NCI-H2081 (cell line): ENCODE measurements around the gene MCF2L.
"Not testable (repeated sequence)": the region's sequence is repeated elsewhere in the genome, so short reads cannot be mapped to it uniquely, and the experiment has no call there.

Experiments
- DNase-seq, 2 experiments: peaks; one replicate each; lab custom pipeline; 2025; lab: John Stamatoyannopoulos, UW

The MCF2L gene

GRCh38 chr13:113094410-113094800 lies 125.4 kb downstream of the MCF2L start:
- DNase-seq, result no peak

GRCh38 chr13:113095146-113096051 lies 126.4 kb downstream of the MCF2L start:
- no peak for DNase-seq

DNA sequence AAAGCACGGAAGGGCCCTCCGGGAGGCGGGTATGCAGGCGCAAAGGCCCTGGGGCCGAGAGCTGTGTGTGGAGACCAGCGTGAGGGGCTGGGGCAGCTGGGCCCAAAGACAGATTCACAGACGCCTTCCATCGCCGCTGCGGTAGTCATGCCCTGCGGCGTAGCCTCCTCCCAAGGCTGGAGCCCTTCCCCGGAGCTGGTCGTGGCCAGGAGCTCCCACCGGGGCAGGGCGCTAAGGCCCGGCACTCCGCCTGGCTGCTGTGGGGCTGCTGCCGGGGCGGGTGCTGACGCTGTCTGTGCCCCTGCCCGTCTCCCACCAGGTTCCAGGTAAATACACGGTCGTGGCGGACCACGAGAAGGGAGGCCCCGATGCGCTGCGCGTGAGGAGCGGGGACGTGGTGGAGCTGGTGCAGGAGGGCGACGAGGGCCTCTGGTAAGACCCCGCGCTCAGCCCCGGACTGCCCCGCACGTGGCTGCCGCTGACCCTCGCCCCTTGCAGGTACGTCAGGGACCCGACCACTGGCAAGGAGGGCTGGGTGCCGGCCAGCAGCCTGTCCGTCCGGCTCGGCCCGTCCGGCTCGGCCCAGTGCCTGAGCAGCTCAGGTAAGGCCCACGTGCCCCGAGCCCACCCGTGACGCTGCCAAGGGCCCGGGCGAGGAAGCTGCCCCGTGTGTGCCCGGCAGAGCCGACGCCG lies 127.2 kb downstream of the MCF2L start:
- no peak for DNase-seq

DNA sequence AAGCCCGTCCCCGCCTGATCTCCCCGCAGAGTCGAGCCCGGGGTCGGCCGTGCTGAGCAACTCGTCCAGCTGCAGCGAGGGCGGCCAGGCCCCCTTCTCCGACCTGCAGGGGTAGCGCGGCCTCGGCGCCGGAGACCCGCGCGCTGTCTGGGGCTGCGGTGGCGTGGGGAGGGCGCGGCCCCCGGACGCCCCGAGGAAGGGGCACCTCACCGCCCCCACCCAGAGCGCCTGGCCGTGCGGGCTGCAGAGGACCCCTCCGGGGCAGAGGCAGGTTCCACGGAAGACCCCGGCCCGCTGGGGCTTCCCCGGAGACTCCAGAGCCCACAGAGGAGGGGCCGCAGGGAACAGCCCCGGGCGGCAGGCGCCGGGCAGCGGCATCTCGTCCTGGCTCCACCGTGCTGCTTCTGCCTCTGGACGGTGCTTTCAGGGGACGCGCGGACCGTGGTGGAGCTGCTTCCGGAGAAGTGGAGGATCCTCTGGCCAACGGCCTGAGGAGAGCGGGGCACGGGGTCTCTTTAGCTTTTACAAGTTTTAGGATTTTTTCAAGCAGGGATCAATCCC lies 127.8 kb downstream of the MCF2L start:
- DNase-seq, result no peak

DNA sequence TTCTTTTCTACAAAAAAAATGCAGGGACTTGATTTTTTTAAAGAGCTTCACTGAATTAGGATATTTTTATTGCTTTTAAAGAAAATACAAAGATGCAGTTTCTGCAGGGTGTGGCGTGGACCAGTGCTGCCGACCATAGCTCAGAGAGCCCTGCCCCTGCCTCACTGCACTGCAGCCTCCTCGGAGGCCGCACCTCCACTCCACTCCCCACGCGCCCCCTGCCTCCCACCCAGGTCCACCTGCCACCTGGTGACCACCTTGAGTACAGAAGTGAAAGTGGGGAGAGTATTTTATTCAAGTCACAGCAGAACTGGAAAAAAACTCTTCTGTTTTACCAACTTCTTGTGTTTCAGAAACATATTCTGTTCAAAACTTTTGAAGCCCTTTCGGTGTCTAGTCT lies 128.6 kb downstream of the MCF2L start:
- no peak for DNase-seq

DNA sequence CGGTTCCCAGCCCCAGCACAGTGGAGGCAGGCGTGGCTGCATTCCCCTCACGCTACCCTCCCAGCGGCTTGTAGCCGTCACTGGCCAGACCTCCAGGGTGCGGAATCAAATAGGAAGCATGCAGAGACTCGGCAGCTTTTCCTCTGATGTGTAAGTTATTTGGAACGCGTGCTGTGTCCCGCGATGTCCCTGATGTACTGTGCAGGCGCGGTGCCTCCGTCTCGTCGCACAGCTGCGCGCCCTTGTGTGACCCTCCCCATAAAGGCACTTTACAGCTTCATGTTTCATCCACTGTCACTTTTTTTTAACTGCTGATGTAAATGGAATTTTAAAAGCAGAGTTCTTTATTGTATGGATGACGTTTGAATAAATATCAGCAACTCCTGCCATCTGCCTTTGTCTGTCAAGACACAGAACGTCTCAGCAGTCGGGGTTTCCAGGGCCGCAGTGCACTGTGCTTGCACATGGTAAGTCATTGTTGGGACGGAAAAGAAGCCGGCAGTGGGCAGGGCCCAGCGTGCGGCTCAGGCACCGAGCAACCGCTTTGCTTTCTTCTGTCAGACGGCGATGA lies 129.2 kb downstream of the MCF2L start:
- no peak for DNase-seq

DNA sequence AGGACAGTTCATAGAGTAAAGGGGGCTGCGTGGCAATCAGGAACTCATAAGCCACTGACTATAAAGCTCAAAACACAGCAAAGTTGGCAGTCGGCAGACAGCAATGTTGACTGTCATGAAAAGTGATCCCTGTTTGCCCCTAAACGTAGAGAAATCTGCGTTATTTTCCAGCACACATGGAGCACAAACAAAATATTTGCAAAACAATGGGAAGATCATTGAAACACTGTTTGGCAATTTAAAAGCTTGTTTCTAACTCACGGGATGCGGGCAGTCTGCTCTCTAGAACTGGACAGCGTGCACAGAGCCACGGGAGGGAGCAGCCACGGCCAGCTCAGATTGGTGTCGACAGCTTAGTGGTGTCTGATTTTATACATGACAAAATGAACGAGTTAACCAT lies 130.1 kb downstream of the MCF2L start:
- no peak for DNase-seq

GRCh38 chr13:113102302-113102701 lies 133.3 kb downstream of the MCF2L start:
- DNase-seq, result not testable (repeated sequence)

- DNase-seq, result no peak
These were observed 133.7 kb downstream of the MCF2L start for GRCh38 chr13:113102727-113103126.

DNA sequence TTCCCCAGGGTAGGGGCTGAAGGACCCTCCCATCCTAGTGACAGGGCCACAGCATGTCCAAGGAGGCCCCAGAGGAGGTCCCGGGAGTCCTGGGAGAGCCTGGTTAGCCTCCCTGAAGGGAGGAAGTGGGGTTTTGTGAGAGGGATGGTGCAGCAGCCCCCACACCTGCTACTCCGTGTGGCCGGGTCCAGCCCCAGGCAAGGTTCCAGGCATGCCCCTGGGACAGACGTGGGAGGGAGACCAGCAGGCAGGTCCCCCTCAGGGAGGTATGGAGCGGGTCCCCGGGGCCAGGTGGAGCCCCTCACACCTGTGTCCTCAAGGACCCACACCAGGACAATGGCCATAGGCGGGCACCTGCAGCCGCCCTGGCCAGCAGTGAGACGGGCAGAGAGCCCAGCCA lies 134.6 kb downstream of the MCF2L start:
- no peak for DNase-seq

GRCh38 chr13:113105032-113105920 lies 136.3 kb downstream of the MCF2L start, which contains the start of gene F7:
Gene F7 (plus strand): TSS chr13:113105791. CDS start chr13:113105842, 51 bp downstream.
- DNase-seq, result no peak

- DNase-seq, result no peak
These were observed 137.0 kb downstream of the MCF2L start for GRCh38 chr13:113105921-113106452.

- no peak for DNase-seq
These were observed 137.8 kb downstream of the MCF2L start for GRCh38 chr13:113106711-113107351.

DNA sequence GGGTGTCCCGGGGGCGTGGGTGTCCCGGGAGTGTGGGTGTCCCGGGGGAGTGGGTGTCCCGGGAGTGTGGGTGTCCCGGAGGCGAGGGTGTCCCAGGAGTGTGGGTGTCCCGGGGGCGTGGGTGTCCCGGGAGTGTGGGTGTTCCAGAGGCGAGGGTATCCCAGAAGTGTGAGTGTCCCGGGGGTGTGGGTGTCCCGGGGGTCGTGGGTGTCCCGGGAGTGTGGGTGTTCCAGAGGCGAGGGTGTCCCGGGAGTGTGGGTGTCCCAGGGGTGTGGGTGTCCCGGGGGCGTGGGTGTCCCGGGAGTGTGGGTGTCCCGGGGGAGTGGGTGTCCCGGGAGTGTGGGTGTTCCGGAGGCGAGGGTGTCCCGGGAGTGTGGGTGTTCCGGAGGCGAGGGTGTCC lies 139.5 kb downstream of the MCF2L start:
- DNase-seq, result not testable (repeated sequence)

DNA sequence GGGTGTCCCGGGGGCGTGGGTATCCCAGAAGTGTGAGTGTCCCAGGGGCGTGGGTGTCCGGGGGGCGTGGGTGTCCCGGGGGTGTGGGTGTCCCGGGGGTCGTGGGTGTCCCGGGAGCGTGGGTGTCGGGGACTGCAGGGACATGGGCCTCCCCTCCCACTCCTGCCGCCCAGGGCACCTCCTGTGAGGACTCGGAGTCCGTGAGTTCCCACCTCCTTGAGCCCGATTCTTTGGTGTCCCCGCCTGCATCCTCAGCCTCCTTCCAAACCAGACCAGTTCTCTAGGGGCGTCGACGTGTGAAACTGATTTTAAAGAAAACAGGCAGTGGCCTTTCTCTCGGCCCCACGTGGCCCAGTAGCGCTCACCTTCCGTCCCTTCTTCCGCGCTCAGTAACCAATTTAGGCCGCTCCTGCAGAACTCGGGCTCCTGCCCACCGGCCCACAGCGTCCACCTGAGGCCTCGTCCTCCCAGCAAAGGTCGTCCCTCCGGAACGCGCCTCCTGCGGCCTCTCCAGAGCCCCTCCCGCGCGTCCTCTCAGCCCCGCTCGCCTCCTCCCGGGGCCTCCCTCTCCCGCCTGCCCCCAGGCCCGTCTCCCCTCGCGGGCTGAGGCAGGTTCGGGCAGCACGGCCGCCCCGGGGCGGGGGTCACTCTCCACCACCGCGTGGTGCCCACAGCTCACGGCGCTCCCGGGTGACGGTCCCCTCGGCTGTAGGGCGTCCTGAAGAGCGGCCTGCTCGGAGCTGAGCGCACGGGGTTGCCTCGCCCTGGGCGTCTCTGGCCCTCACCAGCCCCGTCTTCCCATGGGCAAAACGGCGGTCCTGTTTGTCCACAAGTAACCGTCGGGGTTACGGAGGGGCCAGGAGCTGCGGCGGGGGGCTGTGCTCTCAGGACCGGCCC lies 140.4 kb downstream of the MCF2L start:
- DNase-seq, result no peak

DNA sequence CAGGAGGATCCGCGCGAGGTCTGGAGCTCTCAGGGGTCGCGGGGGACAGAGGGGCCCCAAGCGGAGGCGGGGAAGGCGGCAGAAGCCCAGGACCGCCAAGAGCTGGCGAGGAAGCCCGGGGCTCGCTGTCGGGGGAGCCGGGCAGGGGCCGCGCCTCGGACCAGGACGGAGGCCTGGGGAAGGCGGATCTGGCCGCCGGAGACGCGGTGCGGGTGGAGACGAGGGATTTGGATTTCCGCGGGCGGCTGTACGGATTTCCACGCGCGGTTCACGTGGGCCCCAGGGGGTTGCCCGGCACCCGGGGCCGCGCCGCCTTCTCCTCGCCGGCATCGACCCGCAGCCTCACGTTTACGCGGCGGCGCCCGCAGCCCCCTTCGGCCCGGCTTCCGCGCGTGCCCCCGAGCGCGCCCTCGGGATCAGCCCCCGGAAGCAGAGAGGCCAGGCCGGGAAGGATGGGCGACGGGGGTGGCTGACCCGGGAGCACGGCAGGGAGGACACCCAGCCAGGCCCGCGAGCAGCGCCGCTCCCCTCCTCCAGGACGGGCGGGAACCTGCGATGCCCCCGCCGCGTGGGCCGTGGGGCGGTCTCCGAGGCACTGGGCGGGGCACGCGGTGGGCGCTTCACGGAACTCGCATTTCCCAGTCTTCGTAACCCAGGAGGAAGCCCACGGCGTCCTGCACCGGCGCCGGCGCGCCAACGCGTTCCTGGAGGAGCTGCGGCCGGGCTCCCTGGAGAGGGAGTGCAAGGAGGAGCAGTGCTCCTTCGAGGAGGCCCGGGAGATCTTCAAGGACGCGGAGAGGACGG lies 141.2 kb downstream of the MCF2L start:
- DNase-seq, result no peak

GRCh38 chr13:113110852-113111315 lies 141.9 kb downstream of the MCF2L start:
- no peak for DNase-seq

GRCh38 chr13:113111821-113112220 lies 142.8 kb downstream of the MCF2L start:
- not testable (repeated sequence) for DNase-seq

DNA sequence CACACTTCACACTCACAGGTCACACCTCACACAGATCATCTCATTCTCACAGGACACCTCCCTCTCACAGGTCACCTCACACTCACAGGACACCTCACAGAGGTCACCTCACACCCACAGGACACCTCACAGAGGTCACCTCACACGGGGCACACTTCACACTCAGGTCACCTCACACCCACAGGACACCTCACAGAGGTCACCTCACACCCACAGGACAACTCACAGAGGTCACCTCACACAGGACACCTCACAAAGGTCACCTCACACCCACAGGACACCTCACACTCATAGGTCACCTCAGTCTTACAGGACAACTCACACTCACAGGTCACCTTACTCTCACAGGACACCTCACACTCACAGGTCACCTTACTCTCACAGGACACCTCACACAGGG lies 143.5 kb downstream of the MCF2L start:
- DNase-seq, result not testable (repeated sequence)
